Suppressor macrophage treated with lipopolysaccharide for 4 hours (primary cell): ENCODE measurements around the gene ASL.
A peak's percentile ranks its signal among the peaks of the same experiment; 100 is the strongest.
"Not testable (repeated sequence)": the region's sequence is repeated elsewhere in the genome, so short reads cannot be mapped to it uniquely, and the experiment has no call there.

Experiments
- DNase-seq: peaks from one replicate; pipeline ENCODE4 v3.0.0-alpha.2; 2020

The ASL gene

GRCh38 chr7:66076462-66077329 lies 1.1 kb downstream of the ASL start:
- DNase-seq: peak; percentile 45

- no peak for DNase-seq
These were observed 2.4 kb downstream of the ASL start for GRCh38 chr7:66078067-66078466.

DNA sequence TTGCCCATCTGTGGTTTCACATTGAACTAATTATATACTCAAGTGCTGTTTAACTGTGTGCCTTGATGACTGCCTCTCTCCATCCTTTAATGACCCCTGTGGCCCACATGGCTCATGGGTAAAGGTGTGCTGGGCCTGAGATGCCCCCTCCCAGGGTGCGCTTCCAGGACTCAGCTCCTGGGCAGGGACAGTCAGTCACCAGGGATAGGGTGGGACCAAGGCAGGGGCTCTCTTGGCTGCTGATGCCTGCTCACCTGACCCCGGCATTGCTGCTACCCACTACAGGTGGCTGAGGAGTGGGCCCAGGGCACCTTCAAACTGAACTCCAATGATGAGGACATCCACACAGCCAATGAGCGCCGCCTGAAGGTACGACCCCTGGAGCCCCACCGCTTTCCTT lies 6.5 kb downstream of the ASL start:
- no peak for DNase-seq

GRCh38 chr7:66082886-66083415 lies 7.3 kb downstream of the ASL start:
- DNase-seq: no peak

GRCh38 chr7:66083677-66084076 lies 8.1 kb downstream of the ASL start:
- DNase-seq: no peak

- no peak for DNase-seq
These were observed 13.5 kb downstream of the ASL start for GRCh38 chr7:66088861-66089838.

GRCh38 chr7:66092654-66093053 lies 17.0 kb downstream of the ASL start:
- no peak for DNase-seq

GRCh38 chr7:66095010-66095409 lies 19.4 kb downstream of the ASL start:
- DNase-seq: no peak

GRCh38 chr7:66099232-66099550 lies 23.6 kb downstream of the ASL start:
- no peak for DNase-seq

- peak; percentile 15 for DNase-seq
These were observed 24.2 kb downstream of the ASL start for GRCh38 chr7:66099551-66100407.

- DNase-seq: no peak
These were observed 24.9 kb downstream of the ASL start for GRCh38 chr7:66100408-66101050.

- DNase-seq: not testable (repeated sequence)
These were observed 26.5 kb downstream of the ASL start for GRCh38 chr7:66102168-66102567.

DNA sequence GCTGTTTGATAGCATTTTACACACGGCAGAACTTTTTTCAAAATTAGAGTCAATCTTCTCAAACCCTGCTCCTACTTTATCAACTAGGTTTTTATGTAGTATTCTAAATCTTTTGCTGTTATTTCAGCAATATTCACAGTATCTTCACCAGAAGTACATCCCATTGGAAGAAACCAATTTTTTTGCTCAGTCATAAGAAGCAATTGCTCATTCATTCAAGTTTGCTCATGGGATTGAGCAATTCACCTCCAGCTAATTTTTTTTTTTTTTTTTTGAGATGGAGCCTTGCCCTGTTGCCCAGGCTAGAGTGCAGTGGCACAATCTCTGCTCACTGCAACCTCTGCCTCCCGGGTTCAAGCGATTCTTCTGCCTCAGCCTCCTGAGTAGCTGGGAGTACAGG lies 28.4 kb downstream of the ASL start:
- not testable (repeated sequence) for DNase-seq

DNA sequence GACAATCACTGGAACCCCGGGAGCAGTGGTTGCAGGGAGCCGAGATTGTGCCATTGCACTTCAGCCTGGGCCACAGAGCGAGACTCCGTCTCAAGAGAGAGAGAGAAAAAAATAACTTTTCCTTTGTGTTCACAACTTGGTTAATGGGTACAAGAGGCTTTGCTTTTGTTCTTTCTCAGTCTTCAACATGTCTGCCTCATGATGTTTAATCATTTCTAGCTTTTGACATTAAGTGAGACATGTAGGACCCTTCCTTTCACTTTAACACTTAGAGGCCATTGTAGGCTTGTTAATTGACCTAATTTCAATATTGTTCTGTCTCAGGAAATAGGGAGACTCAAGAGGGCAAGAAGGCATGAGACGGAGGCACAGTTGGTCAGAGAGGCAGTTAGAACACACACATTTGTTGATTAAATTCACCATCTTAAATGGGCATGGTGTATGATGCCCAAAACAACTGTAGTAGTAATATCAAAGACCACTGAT lies 29.7 kb downstream of the ASL start:
- DNase-seq: no peak

DNA sequence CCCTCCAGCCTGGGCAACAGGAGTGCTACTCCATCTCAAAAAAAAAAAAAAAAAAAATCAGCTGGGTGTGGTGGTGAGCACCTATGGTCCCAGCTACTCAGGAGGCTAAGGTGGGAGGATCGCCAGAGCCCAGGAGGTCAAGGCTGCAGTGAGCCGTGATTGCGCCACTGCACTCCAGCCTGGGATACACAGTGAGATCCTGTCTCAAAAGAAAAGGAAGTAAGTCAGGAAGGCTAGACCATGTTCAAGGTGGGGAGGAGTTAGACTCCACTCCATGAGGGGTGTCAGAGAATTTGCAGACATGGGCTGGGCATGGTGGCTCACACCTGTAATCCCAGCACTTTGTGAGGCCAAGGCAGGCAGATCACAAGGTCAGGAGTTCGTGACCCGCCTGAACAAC lies 32.8 kb downstream of the ASL start:
- DNase-seq: not testable (repeated sequence)

GRCh38 chr7:66110856-66111255 lies 35.2 kb downstream of the ASL start:
- peak; percentile 29 for DNase-seq

DNA sequence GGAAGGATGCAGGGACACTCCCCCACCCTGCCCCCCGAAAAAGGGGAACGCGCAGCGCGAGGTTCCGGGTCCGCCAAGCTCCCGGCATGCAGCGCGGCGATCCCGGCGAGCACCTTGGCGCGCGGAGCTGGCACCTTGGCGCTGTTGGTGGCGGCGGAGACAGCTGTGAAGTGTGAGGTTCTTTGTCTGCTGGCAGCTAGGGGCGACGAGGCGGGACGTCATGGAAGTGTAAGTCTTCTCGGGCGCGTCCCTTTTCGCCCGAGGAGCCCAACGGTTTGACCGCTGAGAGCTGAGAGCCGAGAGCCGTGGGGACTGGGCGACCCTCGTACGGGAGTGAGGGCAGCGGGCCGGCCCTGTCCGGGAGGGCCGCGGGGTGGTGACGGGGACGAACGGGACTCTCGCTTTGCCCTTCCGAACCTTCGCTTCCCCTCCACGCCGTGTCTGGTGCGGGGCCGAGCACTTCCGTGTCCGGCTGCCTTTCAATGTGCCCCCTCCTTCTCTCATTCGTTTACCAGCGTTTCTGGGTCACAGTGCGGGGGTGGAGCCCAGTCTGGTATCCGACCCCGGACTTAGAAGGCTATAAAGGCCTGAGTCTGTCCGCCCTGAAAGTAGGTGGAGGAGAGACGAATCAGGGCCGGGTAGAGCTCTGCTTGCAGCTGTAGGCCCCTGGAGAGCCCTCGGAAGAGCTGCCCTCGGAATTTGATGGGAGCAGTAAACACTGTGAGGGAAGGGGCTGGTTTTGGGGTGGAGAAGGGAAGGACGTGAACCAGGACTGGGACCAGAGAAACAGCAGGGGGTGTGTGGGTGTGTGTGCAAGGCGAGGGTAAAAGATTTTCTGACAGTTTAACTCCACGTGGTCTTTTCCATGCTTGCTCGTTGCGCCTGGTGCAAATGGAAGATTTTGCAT lies 39.4 kb downstream of the ASL start, which contains the start of gene CRCP:
Gene CRCP, plus strand, starts transcription at position 105 of the 907 bp plus-strand sequence. Its CDS starts 116 bp downstream, at position 221.
- DNase-seq: peak; percentile 85

- not testable (repeated sequence) for DNase-seq
These were observed 41.2 kb downstream of the ASL start for GRCh38 chr7:66116680-66117420.

GRCh38 chr7:66118603-66119002 lies 43.0 kb downstream of the ASL start:
- no peak for DNase-seq
